HCT116 (cell line): ENCODE measurements around the gene IL36RN. TPM values are rescaled to one million over a fixed set of nuclear protein-coding genes. Genes with fewer than 3 reads are reported as not detected.

Source experiments
- ATAC-seq: fragments of 200-7000 bp; cut with Tn5 transposase; 2 replicates; pipeline ENCODE4 v1.9.1; 2020; ENCODE audit warnings: mild to moderate bottlenecking, moderate library complexity
- BruUV-seq: library from RNA; stranded (reverse); fragments of 400-500 nt; replicated peaks from 2 replicates; lab custom pipeline; 2021; lab: Mats Ljungman, UMichigan
- CTCF ChIA-PET: fragments of 300-600 bp; sonication (Branson Sonifier 250); formaldehyde crosslinking; loops from one replicate; lab custom pipeline; 2021; ENCODE audit warnings: antibody characterized with exemption; lab: Charles Lee
- POLR2A ChIA-PET: fragments of 300-600, 350-600 bp; sonication (Branson Sonifier 250); formaldehyde crosslinking; loops from one replicate; lab custom pipeline; 2021; ENCODE audit warnings: antibody characterized with exemption; lab: Charles Lee
- RAD21 ChIA-PET, 2 experiments: fragments of 300-600 bp; sonication (Branson Sonifier 250); formaldehyde crosslinking; loops; one replicate each; lab custom pipeline; 2023; ENCODE audit warnings: low total read pairs in 2 of 2; ENCODE audit not compliant: uncharacterized antibody in 2 of 2, unreplicated experiment in 2 of 2, low non-redundant PET in 1 of 2; lab: Charles Lee
- DNase-seq: peaks from one replicate; pipeline ENCODE4 v3.0.0-alpha.2; 2010; ENCODE audit warnings: low read depth, low spot score
- H2AFZ ChIP-seq: fragments of 200-600 bp; shearing (Covaris generic), sonication (generic); 2 replicates; pipeline ENCODE4 v1.6.1; 2017; ENCODE audit warnings: low read depth, mixed run types, mixed read lengths, antibody characterized with exemption, low read length; ENCODE audit not compliant: poor library complexity, severe bottlenecking
- H3K27ac ChIP-seq: 2 replicates; pipeline ENCODE4 v1.5.1; 2012; ENCODE audit warnings: low read depth, low read length
- H3K27me3 ChIP-seq: fragments of 200-600 bp; sonication (generic); 2 replicates; pipeline ENCODE4 v1.6.1; 2016; ENCODE audit warnings: mixed run types, low read length, mixed read lengths; ENCODE audit not compliant: insufficient read depth
- H3K36me3 ChIP-seq, 2 experiments: fragments of 200-500 bp in 1 of 2; fragments of 200-600 bp in 1 of 2; sonication (Bioruptor generic) in 1 of 2; sonication (generic) in 1 of 2; 2 replicates each; pipeline versions ENCODE4 v1.5.1 to v1.6.1; 2014 to 2016; ENCODE audit warnings: low read length in 2 of 2, inconsistent platforms in 1 of 2, mixed read lengths in 1 of 2, mixed run types in 1 of 2; ENCODE audit not compliant: insufficient read depth in 2 of 2, control insufficient read depth in 1 of 2
- H3K4me1 ChIP-seq, 2 experiments: fragments of 200-600 bp in 1 of 2; sonication (generic) in 1 of 2; 2 replicates each; pipeline versions ENCODE4 v1.5.1 to v1.6.1; 2012 to 2017; ENCODE audit warnings: low read length in 2 of 2, inconsistent platforms in 1 of 2, mild to moderate bottlenecking in 1 of 2, mixed read lengths in 1 of 2, mixed run types in 1 of 2, moderate library complexity in 1 of 2; ENCODE audit not compliant: insufficient read depth in 2 of 2, control insufficient read depth in 1 of 2
- H3K4me2 ChIP-seq: fragments of 200-600 bp; sonication (generic); 2 replicates; pipeline ENCODE4 v1.6.1; 2017; ENCODE audit warnings: mixed run types, low read length, mixed read lengths
- H3K4me3 ChIP-seq, 2 experiments: fragments of 200-600 bp in 1 of 2; sonication (generic) in 1 of 2; replicated peaks in 1 of 2; 2 replicates each; pipeline ENCODE4 v1.5.1; 2011 to 2016; ENCODE audit warnings: low read length in 2 of 2, control low read depth in 1 of 2, low read depth in 1 of 2, mild to moderate bottlenecking in 1 of 2, mixed read lengths in 1 of 2, mixed run types in 1 of 2
- H3K79me2 ChIP-seq: fragments of 200-600 bp; sonication (generic); 2 replicates; pipeline ENCODE4 v1.6.1; 2017; ENCODE audit warnings: mild to moderate bottlenecking, mixed run types, low read length, moderate library complexity, mixed read lengths; ENCODE audit not compliant: insufficient read depth
- H3K9ac ChIP-seq: fragments of 200-600 bp; sonication (generic); 2 replicates; pipeline ENCODE4 v1.6.1; 2016; ENCODE audit warnings: low read length, mixed read lengths
- H3K9me2 ChIP-seq: fragments of 200-600 bp; sonication (generic), shearing (Covaris generic); 2 replicates; pipeline ENCODE4 v1.6.1; 2017; ENCODE audit warnings: mixed run types, mild to moderate bottlenecking, moderate library complexity; ENCODE audit not compliant: insufficient read depth
- H3K9me3 ChIP-seq, 2 experiments: fragments of 200-500 bp in 1 of 2; fragments of 200-600 bp in 1 of 2; sonication (Bioruptor generic) in 1 of 2; sonication (generic) in 1 of 2; 2 replicates each; pipeline ENCODE4 v1.6.1; 2014 to 2017; ENCODE audit warnings: low read length in 2 of 2, mixed read lengths in 2 of 2, inconsistent platforms in 1 of 2, low read depth in 1 of 2, mild to moderate bottlenecking in 1 of 2, mixed run types in 1 of 2, moderate library complexity in 1 of 2; ENCODE audit not compliant: control insufficient read depth in 1 of 2, insufficient read depth in 1 of 2
- H4K20me1 ChIP-seq: fragments of 200-600 bp; sonication (generic), shearing (Covaris generic); 2 replicates; pipeline ENCODE4 v1.6.1; 2017; ENCODE audit warnings: mixed run types, mild to moderate bottlenecking, moderate library complexity; ENCODE audit not compliant: insufficient read depth
- CBX3 ChIP-seq: IDR thresholded peaks from 2 replicates; pipeline ENCODE4 v1.6.1; 2012; ENCODE audit warnings: low read depth
- CEBPB ChIP-seq: IDR thresholded peaks from 2 replicates; pipeline ENCODE4 v1.6.1; 2012; ENCODE audit warnings: low read depth
- CTCF ChIP-seq, 3 experiments: fragments of 200-600 bp in 1 of 3; sonication (generic) in 1 of 3; IDR thresholded peaks in 2 of 3; conservative IDR thresholded peaks in 1 of 3; 2 replicates each; pipeline ENCODE4 v1.5.1; 2012 to 2017; ENCODE audit warnings: low read depth in 2 of 3, low read length in 2 of 3, antibody characterized with exemption in 1 of 3, borderline replicate concordance in 1 of 3, control low read depth in 1 of 3, mild to moderate bottlenecking in 1 of 3, mixed read lengths in 1 of 3, mixed run types in 1 of 3, moderate library complexity in 1 of 3; ENCODE audit not compliant: insufficient read depth in 1 of 3
- EGR1 ChIP-seq: IDR thresholded peaks from 2 replicates; pipeline ENCODE4 v1.6.1; 2012; ENCODE audit warnings: low read depth
- ELF1 ChIP-seq: IDR thresholded peaks from 2 replicates; pipeline ENCODE4 v1.6.1; 2012; ENCODE audit warnings: low read depth, borderline replicate concordance
- EZH2 ChIP-seq: fragments of 200-600 bp; sonication (generic); IDR thresholded peaks from 2 replicates; pipeline ENCODE4 v1.6.1; 2017; ENCODE audit warnings: antibody characterized with exemption, mixed run types
- EZH2phosphoT487 ChIP-seq: fragments of 200-600 bp; IDR thresholded peaks from 2 replicates; pipeline ENCODE4 v1.6.1; 2018; ENCODE audit warnings: antibody characterized with exemption, borderline replicate concordance
- FOSL1 ChIP-seq: IDR thresholded peaks from 2 replicates; pipeline ENCODE4 v1.6.1; 2012; ENCODE audit warnings: low read depth
- POLR2A ChIP-seq: IDR thresholded peaks from 2 replicates; pipeline ENCODE4 v1.7.0; 2011; ENCODE audit warnings: borderline replicate concordance; ENCODE audit not compliant: insufficient read depth, insufficient read length; ENCODE audit errors: extremely low read depth
- POLR2AphosphoS5 ChIP-seq: IDR thresholded peaks from 2 replicates; pipeline ENCODE4 v1.6.1; 2011; ENCODE audit warnings: mild to moderate bottlenecking, low read depth, low read length, moderate library complexity
- RAD21 ChIP-seq: IDR thresholded peaks from 2 replicates; pipeline ENCODE4 v1.6.1; 2012; ENCODE audit warnings: low read depth, mild to moderate bottlenecking
- SIN3A ChIP-seq: IDR thresholded peaks from 2 replicates; pipeline ENCODE4 v1.6.1; 2012; ENCODE audit warnings: low read depth
- SP1 ChIP-seq: IDR thresholded peaks from 2 replicates; pipeline ENCODE4 v1.6.1; 2012; ENCODE audit warnings: low read depth
- TCF7L2 ChIP-seq: IDR thresholded peaks from 2 replicates; pipeline ENCODE4 v1.7.0; 2011; ENCODE audit warnings: borderline replicate concordance, inconsistent platforms; ENCODE audit not compliant: insufficient read depth, insufficient read length; ENCODE audit errors: extremely low read depth
- YY1 ChIP-seq: IDR thresholded peaks from 2 replicates; pipeline ENCODE4 v1.6.1; 2011; ENCODE audit warnings: low read length, low read depth, moderate library complexity, mild to moderate bottlenecking; ENCODE audit not compliant: insufficient replicate concordance; ENCODE audit errors: extremely low read depth
- ZBTB33 ChIP-seq: IDR thresholded peaks from 2 replicates; pipeline ENCODE4 v1.6.1; 2011; ENCODE audit warnings: mild to moderate bottlenecking, low read length, moderate library complexity; ENCODE audit not compliant: insufficient replicate concordance; ENCODE audit errors: extremely low read depth
- ZNF274 ChIP-seq: fragments of 200-500 bp; sonication (Bioruptor generic); IDR thresholded peaks from 2 replicates; pipeline ENCODE4 v1.6.1; 2014; ENCODE audit warnings: mild to moderate bottlenecking, low read depth, low read length, inconsistent platforms
- intact Hi-C: fragments of 100-400 bp; cut with micrococcal nuclease; formaldehyde crosslinking; loops from 2 replicates; pipeline ENCODE4 v1.10.0; 2022
- total RNA-seq: library from RNA; stranded (reverse); gene quantifications from one replicate; pipeline ENCODE4 v1.2.1, GENCODE V29; 2021; ENCODE audit not compliant: unreplicated experiment

The IL36RN gene
- total RNA-seq, 1 experiment from 2014 or later, result not detected

GRCh38 chr2:113098041-113098440 is 39.0 kb downstream of the IL36RN start (continued):
- TF ChIP-seq CEBPB, result no peak
- TF ChIP-seq POLR2AphosphoS5, result no peak
- TF ChIP-seq ZBTB33, result no peak

- ATAC-seq, result no peak
- H3K4me3 ChIP-seq, result no peak overlapping the region
- no peaks in the 10 kb centered on the region for H4K20me1 ChIP-seq
- H3K79me2 ChIP-seq, result no peaks in the 10 kb centered on the region
- H3K9me2 ChIP-seq, result no peaks in the 10 kb centered on the region
- H3K9ac ChIP-seq, result no peak overlapping the region
- H3K27ac ChIP-seq, result no peak overlapping the region
- ChIA-PET POLR2A (no interaction called here), RAD21 (no interaction called here), CTCF (no interaction called here)
- BruUV-seq, result no TSS peak
- intact Hi-C loops, result no loop called here
- H2AFZ ChIP-seq, result no peak overlapping the region
- no peak for DNase-seq
- H3K4me1 ChIP-seq, result no peaks in the 10 kb centered on the region
- H3K4me2 ChIP-seq, result no peak overlapping the region
- H3K36me3 ChIP-seq, result no peaks in the 10 kb centered on the region
- H3K27me3 ChIP-seq, result no peaks in the 10 kb centered on the region
- H3K9me3 ChIP-seq, result no peaks in the 10 kb centered on the region
- TF ChIP-seq CEBPB (no peak), CTCF (IDR thresholded peaks at IDR 0.05 in 2 of 3, conservative IDR thresholded peaks at IDR 0.05 in 1 of 3; ENCODE audit: borderline replicate concordance in 1 of 3, insufficient read depth in 1 of 3, low read depth in 2 of 3, low read length in 2 of 3) (no peak), RAD21 (no peak), ZBTB33 (no peak), YY1 (no peak), CBX3 (no peak), EZH2phosphoT487 (no peak), EZH2 (no peak), EGR1 (no peak), ELF1 (no peak), SIN3A (no peak), ZNF274 (no peak), SP1 (no peak), TCF7L2 (no peak), FOSL1 (no peak), POLR2A (no peak)
These were observed 39.5 kb downstream of the IL36RN start for GRCh38 chr2:113098532-113098931.
